Urinary bladder (tissue), 4 donors: ENCODE results near the gene ADCY2. TPM values are rescaled to one million over a fixed set of nuclear protein-coding genes. Genes with fewer than 3 reads are reported as not detected.

Experiments
- DNase-seq: peaks from one replicate; pipeline ENCODE4 v3.0.0-alpha.2; 2015; ENCODE audit errors: extremely low spot score
- H3K27ac ChIP-seq: one replicate; pipeline ENCODE4 v1.5.1; 2013; ENCODE audit warnings: low read depth, mild to moderate bottlenecking, moderate library complexity
- H3K36me3 ChIP-seq: one replicate; pipeline ENCODE4 v1.6.1; 2013; ENCODE audit warnings: mild to moderate bottlenecking, moderate library complexity; ENCODE audit not compliant: insufficient read depth
- H3K4me1 ChIP-seq: one replicate; pipeline ENCODE4 v1.6.1; 2013; ENCODE audit warnings: mild to moderate bottlenecking, moderate library complexity; ENCODE audit not compliant: insufficient read depth
- H3K4me3 ChIP-seq: one replicate; pipeline ENCODE4 v1.5.1; 2013; ENCODE audit warnings: low read depth, low read length
- WGBS: extraction: QIAGEN DNeasy Blood & Tissue Kit; methylation state at CpG from one replicate; pipeline ENCODE4 v1.1.7; 2013; 5-methylcytosine and 5-hydroxymethylcytosine counted together
- polyA plus RNA-seq: library from polyadenylated mRNA; stranded (reverse); fragments of 200-250 nt; gene quantifications from one replicate; pipeline ENCODE4 v1.2.3, GENCODE V29; 2013
- total RNA-seq: library from RNA; depleted of rRNA; stranded (reverse); fragments of >200 nt; gene quantifications from one replicate; pipeline ENCODE4 v1.2.3, GENCODE V29; 2014
- donor health status: healthy with polysubstance abuse.
- donor health status: healthy.

The ADCY2 gene
- total and polyA plus RNA-seq, 2 donors, result 6.5 to 6.6 TPM

- no peak for DNase-seq
- no peak overlapping the region for H3K27ac ChIP-seq
- WGBS, result 90% methylated on average over 4 of the region's 4 CpGs
- no peaks in the 10 kb centered on the region for H3K36me3 ChIP-seq
- no peak overlapping the region for H3K4me3 ChIP-seq
- no peaks in the 10 kb centered on the region for H3K4me1 ChIP-seq
Observed at GRCh38 chr5:7776442-7776841, 380.5 kb downstream of the ADCY2 start.

DNA sequence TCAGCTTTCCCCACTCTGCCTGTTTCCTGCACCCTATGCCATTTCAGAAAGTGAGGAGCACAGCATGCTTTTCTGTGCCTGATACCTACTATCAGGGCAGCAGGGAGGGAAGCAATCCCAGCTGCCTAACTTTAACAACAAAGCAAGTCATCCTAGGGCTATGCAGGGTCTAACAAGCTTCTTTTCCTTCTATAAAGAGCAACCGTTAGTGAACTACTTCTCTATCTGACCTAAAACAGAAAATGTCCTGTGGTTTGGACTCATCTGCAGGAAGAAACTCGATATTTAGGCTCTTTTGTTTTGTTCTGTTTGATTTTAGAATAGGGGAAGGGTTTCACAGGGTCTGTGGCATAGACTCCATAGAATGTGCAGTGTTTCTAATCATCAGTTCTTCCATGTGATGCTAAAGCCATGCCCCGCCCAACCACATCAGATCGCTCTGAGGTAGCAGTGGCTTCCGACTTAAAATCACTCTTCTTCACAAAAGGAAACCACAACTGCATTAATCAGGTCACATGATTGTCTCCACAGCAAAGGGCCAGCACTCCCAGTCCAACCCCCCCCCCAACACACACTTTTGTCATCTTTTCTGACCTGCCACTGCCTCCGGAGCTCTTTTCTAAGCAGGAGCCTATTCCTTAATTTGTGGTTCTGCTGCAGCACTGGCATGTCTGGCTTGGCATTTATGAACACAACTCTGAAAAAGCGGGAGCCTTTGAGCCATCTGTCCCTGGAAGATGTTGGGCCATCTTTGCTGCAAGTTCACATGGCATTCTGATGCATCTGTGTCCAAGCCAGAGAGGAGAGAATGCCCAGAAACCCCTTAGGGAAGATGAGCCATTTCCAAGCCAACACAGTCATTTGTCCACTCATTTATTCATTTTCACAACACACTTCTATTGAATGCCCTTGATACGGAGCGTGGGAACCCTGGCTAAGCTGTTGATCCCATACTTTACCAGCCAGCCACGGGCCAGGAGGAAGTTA, 383.4 kb downstream of the ADCY2 start:
- no peak for DNase-seq
- no peak overlapping the region for H3K4me3 ChIP-seq
- no peaks in the 10 kb centered on the region for H3K4me1 ChIP-seq
- H3K36me3 ChIP-seq, result no peaks in the 10 kb centered on the region
- WGBS, result 71% methylated on average over 10 of the region's 10 CpGs
- H3K27ac ChIP-seq, result no peak overlapping the region

DNA sequence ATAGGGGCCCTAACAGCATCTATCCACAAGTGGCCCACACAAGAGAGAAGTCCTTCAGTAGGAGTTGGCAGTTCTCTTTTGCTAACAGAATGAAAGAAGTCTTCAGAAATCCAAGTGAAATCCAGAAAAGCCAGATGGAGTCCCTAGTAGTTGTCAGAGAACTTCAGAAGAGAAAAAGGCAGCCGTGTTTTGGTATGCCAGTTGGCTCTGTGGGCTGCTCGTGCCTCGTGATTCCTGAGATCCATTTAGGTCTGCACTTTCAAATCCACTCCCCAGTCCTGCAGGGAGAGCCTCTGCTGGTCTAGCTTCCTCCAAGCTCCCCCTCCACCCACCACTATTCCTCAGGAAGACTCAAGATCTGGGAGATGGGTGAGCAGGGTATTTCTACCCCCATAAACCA, 386.0 kb downstream of the ADCY2 start:
- no peaks in the 10 kb centered on the region for H3K36me3 ChIP-seq
- H3K4me1 ChIP-seq, result no peaks in the 10 kb centered on the region
- DNase-seq, result no peak
- no peak overlapping the region for H3K4me3 ChIP-seq
- WGBS, result 49% methylated on average over 3 of the region's 3 CpGs
- H3K27ac ChIP-seq, result no peak overlapping the region

- no peak for DNase-seq
- H3K4me3 ChIP-seq, result no peak overlapping the region
- no peaks in the 10 kb centered on the region for H3K36me3 ChIP-seq
- no peak overlapping the region for H3K27ac ChIP-seq
- no peaks in the 10 kb centered on the region for H3K4me1 ChIP-seq
- WGBS, result 66% methylated on average over 4 of the region's 4 CpGs
Observed at GRCh38 chr5:7784683-7785380, 388.9 kb downstream of the ADCY2 start.

- no peaks in the 10 kb centered on the region for H3K4me1 ChIP-seq
- WGBS, result 83% methylated on average over 3 of the region's 3 CpGs
- H3K4me3 ChIP-seq, result no peak overlapping the region
- DNase-seq, result no peak
- no peak overlapping the region for H3K27ac ChIP-seq
- no peaks in the 10 kb centered on the region for H3K36me3 ChIP-seq
Observed at GRCh38 chr5:7787770-7788169, 391.8 kb downstream of the ADCY2 start.

GRCh38 chr5:7789567-7789966, 393.6 kb downstream of the ADCY2 start:
- DNase-seq, result no peak
- 87% methylated on average over 7 of the region's 7 CpGs for WGBS

DNA sequence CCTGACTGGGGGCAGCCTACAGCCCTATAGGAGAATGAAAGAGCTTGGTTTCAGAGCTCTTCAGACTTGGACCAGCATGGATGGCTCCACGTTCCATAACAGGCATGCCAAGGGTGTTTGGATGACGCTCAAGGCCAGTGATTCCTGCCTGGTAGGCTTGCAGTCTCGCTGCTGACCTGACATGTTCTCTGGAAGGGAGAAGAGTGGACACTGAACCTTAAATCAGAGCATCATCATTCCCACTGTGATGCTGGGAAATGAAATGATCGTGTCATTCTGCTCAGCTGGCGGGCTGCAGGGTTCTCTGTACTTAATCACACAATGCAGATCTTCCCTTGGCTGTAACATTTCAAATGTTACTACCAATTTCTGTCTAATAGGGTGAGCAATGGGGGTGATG, 398.0 kb downstream of the ADCY2 start:
- Histone ChIP-seq H3K36me3 (no peaks in the 10 kb centered on the region), H3K4me1 (no peaks in the 10 kb centered on the region), H3K27ac (no peak overlapping the region), H3K4me3 (no peak overlapping the region)
- DNase-seq, result no peak
- WGBS, result 80% methylated on average over 5 of the region's 5 CpGs

More at GRCh38 chr5:7789567-7789966, 393.6 kb downstream of the ADCY2 start:
- Histone ChIP-seq H3K4me3 (no peak overlapping the region), H3K36me3 (no peaks in the 10 kb centered on the region), H3K4me1 (no peaks in the 10 kb centered on the region), H3K27ac (no peak overlapping the region)

GRCh38 chr5:7794311-7794710, 398.4 kb downstream of the ADCY2 start:
- no peaks in the 10 kb centered on the region for H3K4me1 ChIP-seq
- no peak overlapping the region for H3K4me3 ChIP-seq
- DNase-seq, result no peak
- H3K36me3 ChIP-seq, result no peaks in the 10 kb centered on the region
- no peak overlapping the region for H3K27ac ChIP-seq
- 60% methylated on average over 5 of the region's 5 CpGs for WGBS

- no peak for DNase-seq
- Histone ChIP-seq H3K4me3 (no peak overlapping the region), H3K27ac (no peak overlapping the region), H3K4me1 (no peaks in the 10 kb centered on the region), H3K36me3 (no peaks in the 10 kb centered on the region)
- WGBS, result 85% methylated on average over 1 of the region's 1 CpG
Observed at GRCh38 chr5:7794823-7795222, 398.9 kb downstream of the ADCY2 start.

- 76% methylated on average over 3 of the region's 3 CpGs for WGBS
- H3K4me3 ChIP-seq, result no peak overlapping the region
- H3K27ac ChIP-seq, result no peak overlapping the region
- no peak for DNase-seq
- H3K36me3 ChIP-seq, result no peaks in the 10 kb centered on the region
- no peaks in the 10 kb centered on the region for H3K4me1 ChIP-seq
Observed at GRCh38 chr5:7795306-7795705, 399.4 kb downstream of the ADCY2 start.

GRCh38 chr5:7801891-7802614, 406.1 kb downstream of the ADCY2 start:
- no peaks in the 10 kb centered on the region for H3K4me1 ChIP-seq
- H3K36me3 ChIP-seq, result no peaks in the 10 kb centered on the region
- DNase-seq, result no peak
- no peak overlapping the region for H3K4me3 ChIP-seq
- WGBS, result 80% methylated on average over 14 of the region's 14 CpGs
- H3K27ac ChIP-seq, result no peak overlapping the region

GRCh38 chr5:7802855-7803254, 406.9 kb downstream of the ADCY2 start:
- no peak for DNase-seq
- WGBS, result 83% methylated on average over 6 of the region's 6 CpGs
- Histone ChIP-seq H3K36me3 (no peaks in the 10 kb centered on the region), H3K4me3 (no peak overlapping the region), H3K4me1 (no peaks in the 10 kb centered on the region), H3K27ac (no peak overlapping the region)

GRCh38 chr5:7803937-7804336, 408.0 kb downstream of the ADCY2 start:
- Histone ChIP-seq H3K4me1 (no peaks in the 10 kb centered on the region), H3K36me3 (no peaks in the 10 kb centered on the region), H3K4me3 (no peak overlapping the region), H3K27ac (no peak overlapping the region)
- no peak for DNase-seq
- 42% methylated on average over 2 of the region's 2 CpGs for WGBS
